Measurements from ENCODE around the gene DENND2D.

Gene DENND2D

DNA sequence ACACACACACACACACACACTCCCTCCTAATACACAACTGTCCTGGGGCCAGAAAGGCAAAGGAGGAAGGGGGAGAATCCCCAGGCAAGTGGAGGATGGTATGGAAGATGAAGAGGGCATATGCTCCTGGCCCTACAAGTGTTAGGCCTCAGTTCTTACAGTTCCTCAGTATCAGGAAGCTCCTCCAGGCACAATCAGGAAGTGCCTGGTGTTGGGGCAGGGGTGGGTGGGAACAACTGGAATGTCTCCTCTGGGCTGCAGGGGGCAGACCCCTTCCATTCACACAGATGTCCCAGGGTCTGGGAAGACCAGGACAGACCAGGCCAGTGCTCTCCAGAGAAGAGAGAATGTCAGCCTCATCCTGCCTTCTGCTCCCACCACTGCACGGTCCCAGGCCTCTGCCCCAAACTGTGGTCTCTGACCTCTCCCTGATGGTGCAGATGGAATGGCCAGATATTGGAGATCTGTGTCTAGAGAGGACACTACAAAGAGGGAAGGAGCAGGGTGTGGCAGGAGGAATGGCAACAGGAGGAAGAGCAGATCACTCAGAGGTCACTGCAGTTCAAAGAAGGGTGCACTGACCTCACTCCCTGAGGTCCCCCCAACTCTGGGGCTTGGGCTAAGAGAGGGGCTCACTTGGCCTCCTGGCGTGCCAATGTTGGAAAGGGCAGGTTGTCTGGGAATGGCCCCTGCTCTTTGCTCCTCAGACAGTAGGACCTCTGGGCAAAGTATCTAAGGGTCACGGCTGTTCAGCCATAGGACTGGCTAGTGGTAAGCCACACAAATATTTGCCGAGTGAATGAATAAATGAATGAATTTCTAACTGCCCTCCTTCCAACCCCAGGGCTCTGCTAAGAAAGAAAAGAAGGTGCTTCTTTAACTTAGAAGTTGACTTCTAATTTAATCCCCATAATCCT is 2.5 kb upstream of the DENND2D start:
- no peak for DNase-seq (ENCODE audit: low read depth)

DNA sequence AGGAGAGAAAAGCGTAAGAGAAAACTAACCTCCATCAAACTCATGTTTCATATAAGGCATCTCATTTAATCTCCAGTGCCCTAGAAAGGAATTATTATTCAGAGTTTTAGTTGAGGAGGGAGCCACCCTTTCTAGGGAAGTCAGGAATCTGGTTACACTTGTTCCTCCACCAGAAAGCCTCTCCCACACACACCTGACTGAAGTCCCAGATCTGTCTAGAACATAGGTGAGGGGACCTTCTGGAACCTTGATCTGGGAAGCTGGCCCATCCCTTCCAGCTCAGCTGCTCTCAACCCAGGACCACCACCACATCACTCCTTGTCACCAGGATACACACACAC is 1.9 kb upstream of the DENND2D start:
- no peak for DNase-seq (ENCODE audit: low read depth)

DNA sequence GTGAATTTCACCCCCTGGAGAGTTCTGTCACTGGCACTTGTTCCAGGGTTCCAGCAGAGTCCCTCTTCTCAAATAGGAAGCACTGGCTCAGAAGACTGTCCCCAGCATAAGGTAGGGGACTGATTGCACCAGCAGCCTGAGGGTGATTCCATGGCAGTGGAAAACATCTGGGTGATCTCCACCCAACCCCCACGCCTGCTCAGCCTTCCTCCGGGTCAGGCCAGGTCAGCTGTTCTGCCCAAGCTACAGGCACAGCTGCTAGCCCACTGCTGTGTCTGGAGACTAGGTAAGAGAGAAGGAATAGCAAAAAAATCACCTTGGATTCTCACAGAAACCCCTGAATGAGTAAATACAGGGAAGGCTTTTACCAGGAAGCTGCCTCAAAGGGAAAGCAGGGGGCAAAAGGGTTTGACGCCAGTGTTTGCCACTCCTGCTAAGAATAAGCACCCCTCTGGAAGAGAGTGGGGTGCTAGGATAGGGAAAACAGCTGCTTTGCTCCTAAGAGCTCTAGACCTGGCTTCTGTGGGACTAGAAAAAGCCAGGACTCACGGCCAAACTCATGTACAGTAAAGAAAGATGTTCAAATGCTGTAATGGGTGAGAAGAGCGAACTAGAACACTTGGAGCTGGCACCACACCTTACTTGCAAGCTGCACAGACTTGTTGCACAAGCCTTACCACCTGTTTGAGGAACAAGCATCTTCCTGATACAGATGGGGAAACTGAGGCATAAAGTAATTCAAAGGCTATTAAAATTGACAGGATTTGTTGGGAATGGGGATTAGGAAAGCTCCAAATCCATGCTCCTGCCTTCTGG is 1.0 kb upstream of the DENND2D start:
- DNase-seq (ENCODE audit: low read depth): no peak

DNA sequence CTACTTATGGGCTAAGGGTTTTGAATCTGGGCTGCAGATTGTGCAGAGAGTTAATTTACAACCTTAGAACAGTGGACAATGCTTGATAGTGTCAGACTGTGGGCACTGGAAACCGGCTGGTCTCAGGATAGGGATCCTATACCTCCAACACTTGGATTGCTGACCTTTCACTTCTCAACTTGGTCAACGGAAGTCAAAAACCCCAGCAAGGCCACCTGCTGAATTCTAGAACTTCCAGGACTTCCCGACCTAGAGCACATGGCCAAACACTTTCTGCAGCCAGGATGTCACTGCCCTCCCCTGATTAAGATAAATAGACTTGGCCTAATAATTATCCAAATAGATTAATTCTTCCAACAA is 336 bp upstream of the DENND2D start:
- no peak for DNase-seq (ENCODE audit: low read depth)

DNA sequence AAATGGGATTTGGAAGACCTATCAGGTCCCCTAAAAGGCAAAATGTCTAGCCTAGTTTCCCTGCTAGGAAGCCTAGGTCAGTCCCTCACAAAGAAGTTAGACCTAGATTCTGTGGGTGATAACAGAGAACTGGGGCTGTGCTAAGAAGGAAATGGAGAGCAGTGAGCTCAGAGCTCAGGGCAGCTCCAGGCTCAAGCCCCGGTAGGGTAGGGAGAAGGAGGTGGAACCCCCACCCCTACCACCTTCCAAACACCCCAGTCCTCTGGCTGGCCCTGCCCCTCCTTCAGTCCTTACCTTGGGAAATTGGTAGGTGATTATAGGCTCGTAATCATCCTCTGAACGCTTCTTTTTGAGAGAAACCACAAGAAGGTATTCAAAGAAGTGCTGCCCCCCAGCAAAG is 1.1 kb downstream of the DENND2D start:
- DNase-seq (ENCODE audit: low read depth): no peak

DNA sequence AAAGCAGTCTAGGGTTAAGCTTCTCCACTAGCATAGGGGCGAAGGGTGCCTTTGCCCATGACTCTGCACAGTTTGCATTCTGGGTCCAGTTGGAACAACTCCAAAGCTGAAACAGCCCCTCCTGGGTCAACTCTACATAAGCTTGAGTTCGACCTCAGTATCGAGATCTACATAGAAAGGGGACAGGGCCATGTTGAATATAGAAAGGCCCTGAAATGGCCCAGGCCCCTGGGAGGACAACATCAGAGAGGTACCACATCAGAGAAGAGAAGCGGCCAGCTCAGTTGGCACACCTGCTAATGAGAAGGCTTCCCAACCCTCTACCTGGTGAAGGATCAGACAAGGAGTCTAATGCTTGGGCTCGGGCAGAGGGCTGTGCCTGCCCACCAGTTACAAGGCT is 1.6 kb downstream of the DENND2D start:
- DNase-seq (ENCODE audit: low read depth): no peak

DNA sequence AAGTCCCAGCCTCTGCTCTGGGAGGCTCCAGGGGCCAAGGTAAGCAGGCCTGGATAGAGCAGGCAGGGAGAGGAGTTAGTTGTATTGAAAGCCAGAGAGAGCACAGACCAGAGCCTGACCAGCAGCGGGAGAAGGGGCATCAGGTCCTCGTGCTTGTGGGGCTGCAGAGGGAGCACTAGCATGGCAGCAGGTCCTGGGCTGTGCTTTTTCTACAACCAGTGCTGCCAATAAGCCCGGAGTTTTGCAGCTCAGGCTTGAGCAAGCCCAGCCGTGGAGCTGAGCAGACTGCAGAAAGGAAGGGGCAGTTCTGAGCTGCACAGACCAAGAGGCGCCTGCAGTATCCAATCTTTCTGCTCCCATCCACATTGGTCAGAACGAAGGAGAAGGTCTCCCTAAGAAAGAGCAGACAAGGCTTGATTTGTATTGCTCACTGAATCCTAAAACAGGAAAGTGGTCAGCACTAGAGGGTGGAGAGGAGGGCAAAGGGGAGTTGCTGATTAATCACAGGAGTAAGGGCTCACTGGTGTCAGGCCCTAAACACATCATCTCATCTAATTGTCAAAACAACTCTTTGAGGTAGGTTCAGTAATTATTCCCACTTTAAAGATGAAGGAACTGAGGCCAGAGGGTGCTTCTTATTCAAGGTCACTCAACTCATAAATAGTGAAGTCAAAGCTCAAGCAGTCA is 2.7 kb downstream of the DENND2D start:
- no peak for DNase-seq (ENCODE audit: low read depth)

DNA sequence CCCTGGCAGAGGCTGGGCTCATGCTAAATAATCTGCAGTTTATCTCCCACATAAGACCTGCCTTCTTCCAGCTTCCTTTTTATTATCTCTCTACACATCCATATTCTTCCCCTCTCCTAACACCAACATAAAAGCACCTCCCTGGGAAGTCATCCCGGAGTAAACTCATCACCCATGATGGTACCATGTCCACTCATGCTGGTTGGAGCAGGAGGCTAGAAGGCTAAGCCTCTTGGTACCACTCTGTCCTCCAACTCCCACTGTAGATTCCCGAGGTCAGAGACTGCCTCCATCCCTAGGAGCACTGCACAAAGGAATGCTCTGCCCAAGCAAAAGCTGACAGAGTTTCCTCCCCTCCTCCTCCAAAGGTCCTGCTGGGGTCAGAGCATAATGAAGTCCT is 4.2 kb downstream of the DENND2D start:
- DNase-seq (ENCODE audit: low read depth): no peak

DNA sequence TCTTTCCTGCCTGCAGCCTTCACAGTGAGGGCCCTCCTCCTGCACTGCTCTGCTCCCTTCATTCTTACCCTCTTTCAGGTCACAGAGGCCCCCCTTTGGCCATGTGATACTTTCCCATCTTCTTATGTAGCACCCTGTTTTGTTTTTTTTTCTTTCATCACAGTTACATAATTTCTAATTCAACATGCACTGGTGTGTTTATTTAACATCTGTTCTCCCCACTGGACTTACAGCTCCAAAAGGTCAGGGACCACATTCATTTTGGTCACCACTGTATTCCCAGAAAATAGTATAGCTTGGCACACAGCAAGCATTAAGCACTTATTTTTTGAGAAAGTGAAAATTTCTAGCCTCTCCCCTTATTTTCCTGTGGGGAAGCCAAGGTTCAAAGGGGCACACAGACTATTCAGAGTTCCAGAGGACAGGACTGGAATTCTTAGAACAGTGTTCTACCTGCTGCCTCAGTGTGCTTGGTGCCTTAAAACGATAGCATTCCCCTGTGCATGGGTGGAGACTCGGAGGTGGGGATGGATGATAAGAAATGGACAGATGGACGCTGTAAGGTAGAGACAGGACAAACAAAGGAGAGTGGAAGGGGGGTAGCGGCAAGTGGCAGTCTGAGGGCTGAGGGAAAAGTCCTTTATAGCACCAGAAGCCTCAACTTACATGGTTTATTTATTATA is 5.3 kb downstream of the DENND2D start:
- no peak for DNase-seq (ENCODE audit: low read depth)

DNA sequence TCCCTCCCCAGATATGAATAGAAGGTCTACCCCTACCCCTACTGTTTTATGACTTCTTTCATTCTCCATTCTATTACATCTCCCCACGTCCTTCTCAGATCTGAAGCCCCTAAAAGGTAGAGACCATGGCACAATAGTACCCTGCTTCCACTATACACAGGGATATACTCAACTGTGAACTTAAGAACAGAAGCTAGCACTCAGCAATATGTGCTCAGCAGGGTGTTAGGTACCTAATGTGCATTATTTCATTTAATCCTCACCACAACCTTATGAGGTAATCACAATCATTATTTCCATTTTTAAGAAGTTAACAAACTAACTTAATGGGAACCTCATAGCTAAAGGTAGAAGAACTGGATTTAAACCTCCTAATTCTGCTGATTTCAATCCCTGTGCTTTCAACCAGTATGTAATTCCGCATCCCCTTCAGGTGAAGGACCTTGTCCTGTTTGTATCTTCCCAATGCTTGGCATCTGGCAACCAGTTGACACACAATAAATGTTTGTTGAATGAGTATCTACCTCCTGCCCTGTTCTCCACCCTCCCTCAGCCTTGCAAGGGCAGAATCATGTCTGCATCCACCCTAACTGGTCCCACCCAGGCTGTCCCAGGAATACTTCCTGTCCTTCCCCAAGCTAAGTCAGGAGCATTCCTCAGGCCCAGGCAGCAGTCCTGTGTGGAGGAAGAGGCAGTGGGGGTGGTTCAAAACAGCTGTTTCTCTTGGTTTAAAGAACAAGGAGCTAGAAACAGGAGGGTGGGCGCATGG is 6.5 kb downstream of the DENND2D start:
- no peak for DNase-seq (ENCODE audit: low read depth)

DNA sequence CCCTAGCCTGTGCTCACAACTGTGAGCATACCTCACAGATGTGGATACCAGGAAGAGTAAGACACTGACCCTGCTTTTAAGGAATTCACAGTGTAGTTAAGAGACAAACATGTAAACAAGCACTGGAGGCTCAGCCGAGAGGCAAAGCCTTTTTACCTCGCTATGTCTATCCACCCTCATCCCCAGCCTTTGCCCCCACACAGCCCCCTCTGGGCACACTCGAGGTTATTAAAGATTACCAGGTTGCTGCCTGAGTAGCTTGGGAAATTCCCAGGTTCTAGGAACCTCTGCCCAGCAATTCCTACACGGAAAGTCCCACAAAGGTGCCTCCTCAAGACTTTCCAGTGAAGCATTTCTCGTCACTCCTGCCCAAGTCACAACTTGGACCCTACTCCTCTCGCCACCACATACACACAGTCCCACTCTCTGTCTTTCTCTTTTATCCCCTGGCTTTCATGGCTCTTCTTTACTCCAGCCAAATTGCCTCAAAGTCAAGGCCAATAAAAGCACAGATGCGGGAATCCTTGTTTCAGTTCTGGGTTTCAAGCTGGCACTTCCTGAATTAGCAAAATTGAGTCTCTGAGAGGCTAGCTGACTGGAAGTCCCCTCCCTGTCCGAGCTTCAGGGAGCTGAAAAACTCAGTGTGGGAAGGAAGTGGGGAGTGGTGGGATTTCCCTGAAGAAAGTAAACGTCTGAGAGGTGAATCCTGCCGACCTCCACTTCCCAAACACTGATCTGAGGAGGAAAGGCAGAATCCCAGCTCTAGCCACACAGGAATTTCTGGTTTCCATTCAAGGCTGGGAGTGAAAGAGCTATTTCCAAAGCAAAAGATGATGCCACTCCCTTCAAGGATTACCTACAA is 7.6 kb downstream of the DENND2D start:
- DNase-seq (ENCODE audit: low read depth): no peak

DNA sequence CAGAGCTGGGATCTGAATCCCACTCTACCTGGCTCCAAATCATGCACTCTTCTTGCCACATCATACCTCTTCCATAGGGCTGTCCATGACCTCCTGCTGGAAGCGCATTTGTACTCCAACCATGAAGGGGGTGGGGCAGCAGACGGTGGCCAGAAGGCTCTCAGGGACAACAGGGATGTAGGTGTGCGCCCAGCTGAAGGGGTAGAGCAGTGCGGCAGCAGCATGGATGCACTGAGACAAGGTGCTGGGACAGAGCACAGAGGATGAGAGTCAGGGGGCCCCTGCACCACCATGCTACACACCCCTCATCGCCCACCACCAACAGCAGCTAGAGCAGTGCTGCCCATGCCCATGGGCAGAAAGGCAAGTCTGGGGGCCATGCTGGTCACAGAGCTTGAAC is 8.4 kb downstream of the DENND2D start:
- no peak for DNase-seq (ENCODE audit: low read depth)

DNA sequence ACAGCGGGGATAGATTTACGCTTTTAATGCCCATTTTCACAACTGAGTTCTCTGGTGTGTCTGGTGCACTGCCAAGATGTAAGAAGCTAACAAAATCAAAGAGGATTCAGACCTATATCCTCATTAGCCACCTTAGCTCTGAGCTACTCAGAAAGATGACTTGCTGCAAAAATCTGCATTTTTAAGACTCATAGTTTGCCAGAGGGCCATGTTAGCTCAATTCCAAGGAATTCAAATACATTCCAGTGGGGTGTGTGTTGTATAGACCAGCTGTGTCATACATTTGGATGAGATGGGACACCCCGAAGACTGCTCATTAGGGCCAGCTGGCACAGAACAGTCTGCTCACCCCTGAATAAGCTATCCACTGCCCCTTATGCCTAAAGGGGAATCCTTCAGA is 8.9 kb downstream of the DENND2D start:
- DNase-seq (ENCODE audit: low read depth): peak; percentile 70

DNA sequence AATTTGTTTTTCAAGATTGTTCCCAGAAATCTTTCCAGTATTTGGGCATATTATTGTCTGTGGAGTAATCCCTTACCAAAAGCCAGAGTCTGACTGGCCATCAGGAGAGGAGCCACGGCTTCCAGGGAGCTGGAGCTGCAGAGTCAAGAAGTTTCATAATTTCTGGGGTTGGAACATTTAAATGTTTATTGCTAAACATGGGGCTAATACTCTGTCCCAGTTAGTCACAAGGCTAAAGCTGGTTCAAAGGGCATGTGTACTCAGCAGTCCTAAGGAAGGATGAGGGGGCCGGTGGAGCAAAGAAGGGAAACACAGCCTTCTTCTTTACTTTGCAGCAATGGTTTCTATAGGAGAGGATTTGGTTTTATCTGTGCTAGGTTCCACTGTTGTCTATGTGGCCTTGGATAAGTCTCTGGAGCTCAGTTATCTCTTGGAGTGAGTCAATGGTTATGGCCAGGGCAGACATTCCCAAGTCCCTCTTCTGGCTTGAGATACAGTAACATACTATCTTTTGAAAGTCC is 9.5 kb downstream of the DENND2D start:
- peak; percentile 68 for DNase-seq (ENCODE audit: low read depth)

DNA sequence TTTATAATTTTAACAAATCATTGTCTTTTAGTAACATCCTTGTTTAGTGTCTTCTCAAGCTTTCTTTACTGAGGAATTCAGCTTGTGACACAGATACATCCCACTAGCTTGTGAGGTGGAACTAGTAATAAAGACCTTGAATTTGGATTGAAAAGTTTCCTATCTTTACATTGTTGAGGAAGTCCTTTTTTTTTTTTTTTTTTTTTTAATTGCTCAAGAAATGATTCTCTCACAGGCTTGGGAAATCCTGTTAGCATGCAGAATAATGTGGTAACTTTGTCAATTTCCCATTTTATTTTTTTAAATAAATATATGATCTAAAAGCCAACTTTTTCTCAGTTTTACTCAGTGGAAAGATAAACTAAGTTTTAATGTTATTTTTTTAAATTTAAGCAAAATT is 15.8 kb downstream of the DENND2D start:
- DNase-seq (ENCODE audit: low read depth): no peak

DNA sequence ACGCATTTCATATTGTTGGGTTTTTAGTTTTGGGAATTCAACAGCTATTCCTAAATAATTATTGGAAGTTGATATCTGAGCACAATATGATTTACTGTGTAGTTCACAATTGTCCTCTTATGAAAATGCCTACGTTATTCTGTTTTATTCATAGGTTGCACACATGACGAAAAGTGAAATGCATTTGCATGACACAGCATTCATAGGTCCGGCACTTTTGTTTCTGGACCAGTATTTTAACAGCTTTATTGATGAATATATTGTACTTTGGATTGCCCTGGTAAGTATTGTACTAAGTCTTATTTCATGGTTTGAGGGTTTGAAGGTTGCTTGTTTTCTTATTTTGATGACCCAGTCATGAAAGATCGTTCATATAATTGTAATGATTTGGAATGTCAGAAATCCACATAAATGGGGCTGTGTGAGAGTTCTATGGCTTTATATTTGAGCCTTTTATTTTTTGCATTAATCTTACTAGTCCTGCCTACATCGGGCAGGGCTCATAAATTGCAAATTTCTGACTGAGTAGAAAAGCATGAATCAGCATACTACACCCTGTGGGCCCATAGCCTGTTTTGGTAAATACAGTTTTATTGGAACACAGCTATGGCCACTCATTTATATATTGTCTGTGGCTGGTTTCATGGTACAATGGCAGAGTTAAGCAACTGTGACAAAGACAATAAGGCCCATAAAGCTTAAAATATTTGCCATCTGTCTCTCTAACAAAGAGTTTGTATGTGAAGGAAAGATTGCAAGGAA is 17.0 kb downstream of the DENND2D start:
- no peak for DNase-seq (ENCODE audit: low read depth)

DNA sequence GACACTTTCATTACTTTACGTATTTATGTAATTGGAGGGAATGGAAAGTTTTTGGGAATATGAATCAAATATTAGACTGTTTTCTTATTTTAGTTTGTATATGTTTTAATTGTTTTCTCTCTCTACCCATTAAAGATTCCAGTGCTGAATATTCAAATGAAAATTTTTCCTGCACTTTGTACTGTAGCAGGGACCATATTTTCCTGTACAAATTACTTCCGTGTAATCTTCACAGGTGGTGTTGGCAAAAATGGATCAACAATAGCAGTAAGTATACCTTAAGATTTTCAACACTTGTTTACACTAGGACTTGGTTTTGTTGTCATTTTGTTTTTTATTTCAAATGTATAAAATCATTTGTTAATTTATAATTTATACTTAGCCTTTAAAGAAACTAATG is 18.4 kb downstream of the DENND2D start:
- DNase-seq (ENCODE audit: low read depth): no peak

DNA sequence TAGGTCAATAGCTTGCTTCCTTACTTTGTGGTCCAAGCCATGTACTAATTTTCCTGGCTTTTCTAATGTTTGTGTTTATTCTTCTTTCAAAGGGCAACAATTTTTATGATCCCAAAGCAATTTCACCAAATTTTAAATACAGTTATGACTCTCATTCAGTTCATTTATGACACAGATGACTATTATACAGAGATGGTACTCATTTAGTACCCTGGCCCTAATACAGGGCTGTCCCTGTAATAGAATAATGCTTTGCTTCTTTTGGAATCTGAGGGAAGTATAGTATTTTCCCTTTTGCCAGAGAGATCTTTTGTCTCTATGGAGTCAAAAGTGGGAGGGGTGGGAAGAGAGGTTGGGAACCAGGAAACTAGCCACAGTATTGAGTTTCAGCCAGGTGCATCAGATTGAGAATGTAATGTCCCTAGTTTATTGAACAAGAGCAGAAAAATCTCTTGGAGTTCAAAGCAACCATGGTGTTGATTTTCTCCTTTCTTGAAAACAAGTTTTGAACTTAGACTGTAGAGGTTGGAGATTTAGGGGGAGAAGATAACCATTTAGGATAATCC is 20.4 kb downstream of the DENND2D start:
- DNase-seq (ENCODE audit: low read depth): no peak

DNA sequence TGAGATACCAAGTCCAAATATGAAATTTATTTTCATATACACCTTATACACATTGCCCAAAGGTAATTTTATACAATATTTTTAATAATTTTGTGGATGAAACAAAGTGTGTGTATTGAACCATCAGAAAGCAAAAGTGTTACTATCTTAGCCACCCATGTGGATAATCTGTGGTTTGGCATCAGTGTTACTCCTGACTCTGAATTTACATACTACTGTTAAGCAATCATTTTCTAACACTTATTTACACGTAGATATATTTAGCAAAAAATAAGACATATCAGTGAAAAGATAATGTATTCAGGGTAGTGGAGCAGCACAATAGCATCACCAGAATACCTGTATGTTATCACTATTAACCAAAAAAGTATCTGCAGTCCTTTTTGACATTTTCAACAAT is 23.8 kb downstream of the DENND2D start:
- no peak for DNase-seq (ENCODE audit: low read depth)
